Measurements from ENCODE around the gene XRCC4.

DNA sequence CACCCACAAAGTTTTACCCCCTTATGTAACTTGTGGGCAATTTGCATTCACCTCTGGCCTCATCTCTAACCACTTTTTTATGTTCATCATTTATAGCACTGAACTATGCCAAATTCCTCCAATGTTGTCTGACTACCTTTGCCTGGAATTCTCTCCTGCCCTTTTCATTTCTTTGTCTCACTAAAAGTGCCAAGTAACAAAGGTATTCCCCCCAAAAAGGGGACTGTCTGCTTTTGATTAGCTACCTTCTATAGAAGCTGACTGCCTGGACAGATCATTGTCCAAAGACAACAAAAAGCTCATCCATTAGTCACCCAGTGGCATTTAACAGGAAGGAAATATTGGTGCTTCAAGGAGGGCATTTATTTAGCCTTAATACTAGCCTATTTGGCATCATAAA, 204.3 kb downstream of the XRCC4 start:
- no peak for TF ChIP-seq POLR2AphosphoS5 (IDR thresholded peaks at IDR 0.05)
- TF ChIP-seq, protein P1, sequence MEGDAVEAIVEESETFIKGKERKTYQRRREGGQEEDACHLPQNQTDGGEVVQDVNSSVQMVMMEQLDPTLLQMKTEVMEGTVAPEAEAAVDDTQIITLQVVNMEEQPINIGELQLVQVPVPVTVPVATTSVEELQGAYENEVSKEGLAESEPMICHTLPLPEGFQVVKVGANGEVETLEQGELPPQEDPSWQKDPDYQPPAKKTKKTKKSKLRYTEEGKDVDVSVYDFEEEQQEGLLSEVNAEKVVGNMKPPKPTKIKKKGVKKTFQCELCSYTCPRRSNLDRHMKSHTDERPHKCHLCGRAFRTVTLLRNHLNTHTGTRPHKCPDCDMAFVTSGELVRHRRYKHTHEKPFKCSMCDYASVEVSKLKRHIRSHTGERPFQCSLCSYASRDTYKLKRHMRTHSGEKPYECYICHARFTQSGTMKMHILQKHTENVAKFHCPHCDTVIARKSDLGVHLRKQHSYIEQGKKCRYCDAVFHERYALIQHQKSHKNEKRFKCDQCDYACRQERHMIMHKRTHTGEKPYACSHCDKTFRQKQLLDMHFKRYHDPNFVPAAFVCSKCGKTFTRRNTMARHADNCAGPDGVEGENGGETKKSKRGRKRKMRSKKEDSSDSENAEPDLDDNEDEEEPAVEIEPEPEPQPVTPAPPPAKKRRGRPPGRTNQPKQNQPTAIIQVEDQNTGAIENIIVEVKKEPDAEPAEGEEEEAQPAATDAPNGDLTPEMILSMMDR (IDR thresholded peaks at IDR 0.05) = no peak
- no peak for TF ChIP-seq POLR2A (IDR thresholded peaks at IDR 0.05)
- TF ChIP-seq EP300 (IDR thresholded peaks at IDR 0.05) = no peak

Measured in suprapubic skin (tissue), 4 donors.